ENCODE measurements around the gene CEPT1.

Gene CEPT1

DNA sequence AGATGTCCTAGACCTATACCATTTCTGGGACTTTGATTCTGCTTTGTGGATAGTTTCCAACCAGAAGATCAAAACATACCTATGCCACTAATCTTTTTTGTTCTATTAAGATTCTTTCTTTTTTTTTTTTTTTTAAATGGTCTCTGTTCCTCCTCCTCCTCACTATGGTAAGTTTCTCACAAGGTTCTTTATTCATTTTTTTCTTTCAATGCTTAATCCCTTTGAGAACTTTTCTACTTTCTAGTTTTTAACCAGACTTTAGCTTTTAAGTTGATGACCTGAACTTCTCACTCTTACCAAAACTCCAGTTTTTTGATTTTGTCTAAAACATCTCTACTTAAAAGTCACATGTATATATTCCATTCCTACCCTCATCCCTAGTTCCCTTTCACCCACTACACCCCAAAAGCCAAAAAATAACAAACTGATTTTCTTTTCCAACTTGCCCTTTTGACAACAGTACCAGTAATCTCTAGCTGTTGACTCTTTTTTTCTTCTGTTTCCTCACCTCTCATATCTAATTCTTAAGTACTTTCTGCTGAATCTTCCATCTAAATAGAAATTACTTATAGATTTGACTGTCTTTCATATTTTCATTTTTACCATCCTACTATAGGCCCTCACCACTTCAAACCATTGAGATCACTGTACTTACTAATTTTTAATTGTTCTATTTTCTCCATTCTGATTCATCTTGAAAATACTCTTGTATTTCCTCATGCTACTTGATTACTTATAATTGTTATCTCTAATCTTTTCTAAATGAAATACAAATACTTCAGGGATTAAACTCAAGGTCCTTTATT is 6.1 kb downstream of the CEPT1 start:
- DNase-seq (ENCODE audit: low read depth), result no peak

DNA sequence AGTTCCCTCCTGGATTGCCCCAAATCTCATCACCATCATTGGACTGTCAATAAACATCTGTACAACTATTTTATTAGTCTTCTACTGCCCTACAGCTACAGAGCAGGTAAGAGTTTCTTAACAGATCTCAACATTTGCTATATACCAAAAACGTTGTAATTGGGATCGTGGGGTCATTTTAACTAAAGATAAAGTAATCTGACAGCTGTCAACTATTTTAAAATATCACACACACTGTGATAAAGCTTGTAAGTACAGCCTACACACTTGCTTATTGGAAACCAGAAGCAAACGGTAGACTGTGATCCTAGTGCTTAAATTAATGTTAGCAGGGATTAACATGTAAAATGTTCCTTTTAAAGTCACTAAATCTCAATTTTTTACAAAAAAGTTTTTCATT is 7.9 kb downstream of the CEPT1 start:
- no peak for DNase-seq (ENCODE audit: low read depth)

DNA sequence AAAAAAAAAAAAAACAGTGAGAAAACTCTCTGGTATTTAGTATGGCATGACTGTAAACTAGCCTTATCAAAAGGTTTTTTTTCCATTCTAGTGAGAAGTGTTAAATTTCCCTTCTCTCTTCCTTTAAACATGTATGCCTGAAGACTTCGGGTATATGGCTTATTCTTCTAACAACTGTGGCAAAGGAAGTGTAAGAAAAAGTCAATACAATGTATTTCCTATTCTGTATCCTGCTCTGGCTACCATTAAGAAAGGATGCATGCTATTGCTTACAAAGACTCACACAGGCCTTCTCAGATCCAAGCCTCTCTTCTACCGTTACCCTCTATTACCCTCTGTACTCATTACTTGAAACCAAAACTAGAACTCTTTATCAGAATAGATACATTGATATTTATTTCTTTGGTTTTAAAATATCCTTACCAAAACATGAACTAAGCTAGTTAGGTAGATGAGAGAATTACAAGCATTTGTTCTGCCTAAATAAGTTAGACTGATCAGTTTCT is 8.4 kb downstream of the CEPT1 start:
- DNase-seq (ENCODE audit: low read depth), result no peak

DNA sequence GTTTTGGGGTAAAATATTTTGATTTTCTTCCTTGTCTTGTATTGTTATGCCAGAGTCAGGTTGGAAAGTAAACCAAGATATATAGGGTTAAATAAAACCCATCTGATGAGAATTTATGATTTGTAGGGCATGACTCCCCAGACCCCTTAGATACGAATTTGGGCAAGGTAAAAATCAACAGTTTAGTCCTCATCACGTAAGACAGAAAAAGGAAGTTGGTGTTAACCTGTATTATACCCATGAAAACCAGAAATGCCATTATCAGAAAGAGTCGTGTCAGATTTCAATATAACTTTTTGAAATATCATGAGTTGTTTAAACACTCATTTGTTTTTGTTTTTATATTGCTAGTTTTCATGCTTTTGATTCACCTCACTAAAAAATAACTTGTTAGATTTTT is 11.8 kb downstream of the CEPT1 start:
- DNase-seq (ENCODE audit: low read depth), result no peak

DNA sequence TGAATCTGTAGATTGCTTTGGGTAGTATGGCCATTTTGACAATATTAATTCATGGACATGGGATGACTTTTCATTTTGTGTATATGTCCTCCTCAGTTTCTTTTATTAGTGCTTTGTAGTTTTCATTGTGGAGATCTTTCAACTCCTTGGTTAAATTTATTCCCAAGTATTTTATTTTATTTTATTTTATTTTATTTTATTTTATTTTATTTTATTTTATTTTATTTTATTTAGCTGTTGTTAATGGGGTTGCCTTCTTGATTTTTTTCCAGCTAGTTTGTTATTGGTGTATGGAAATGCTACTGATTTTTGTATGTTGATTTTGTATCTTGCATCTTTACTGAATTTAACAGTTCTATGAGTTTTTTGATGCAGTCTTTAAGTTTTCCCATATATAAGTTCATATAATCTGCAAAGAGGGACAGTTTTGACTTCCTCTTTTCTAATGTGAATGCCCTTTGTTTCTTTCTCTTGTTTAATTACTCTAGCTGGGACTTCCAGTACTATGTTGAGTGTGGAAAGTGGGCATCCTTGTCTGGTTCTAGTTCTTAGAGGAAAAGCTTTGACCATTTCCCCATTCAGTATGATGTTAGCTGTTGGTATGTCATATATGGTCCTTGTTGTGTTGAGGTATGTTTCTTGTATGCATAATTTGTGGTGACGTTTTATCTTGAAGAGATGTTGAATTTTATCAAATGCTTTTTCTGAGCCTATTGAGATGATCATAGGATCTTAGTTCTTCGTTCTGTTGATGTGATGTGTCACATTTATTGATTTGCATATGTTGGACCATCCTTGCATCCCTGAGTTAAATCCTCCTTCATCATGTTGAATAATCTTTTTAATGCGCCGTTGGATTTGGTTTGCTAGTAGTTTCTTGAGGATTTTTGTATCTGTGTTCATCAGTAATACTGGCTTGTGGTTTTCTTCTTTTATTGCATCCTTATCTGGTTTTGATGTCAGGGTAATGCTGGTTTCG is 14.3 kb downstream of the CEPT1 start:
- DNase-seq (ENCODE audit: low read depth), result no peak

DNA sequence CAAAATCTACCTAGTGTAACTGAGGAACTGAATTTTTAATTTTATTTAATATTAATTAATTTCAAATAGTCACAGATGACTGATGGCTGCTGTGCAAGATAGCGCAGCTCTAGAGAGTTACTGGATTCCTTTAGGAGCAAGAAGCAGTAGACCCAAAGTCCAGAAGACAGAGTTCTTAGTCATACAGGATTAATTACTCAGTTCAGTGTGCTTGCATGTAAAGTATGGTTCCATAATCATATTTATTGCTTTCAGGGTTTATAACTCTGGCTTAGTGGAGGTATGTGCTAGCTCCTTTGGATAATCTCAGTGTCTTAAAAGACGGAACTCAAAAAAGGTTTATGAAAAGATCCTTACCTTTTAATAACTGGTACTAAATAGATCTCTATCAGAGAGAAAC is 17.4 kb downstream of the CEPT1 start:
- no peak for DNase-seq (ENCODE audit: low read depth)

DNA sequence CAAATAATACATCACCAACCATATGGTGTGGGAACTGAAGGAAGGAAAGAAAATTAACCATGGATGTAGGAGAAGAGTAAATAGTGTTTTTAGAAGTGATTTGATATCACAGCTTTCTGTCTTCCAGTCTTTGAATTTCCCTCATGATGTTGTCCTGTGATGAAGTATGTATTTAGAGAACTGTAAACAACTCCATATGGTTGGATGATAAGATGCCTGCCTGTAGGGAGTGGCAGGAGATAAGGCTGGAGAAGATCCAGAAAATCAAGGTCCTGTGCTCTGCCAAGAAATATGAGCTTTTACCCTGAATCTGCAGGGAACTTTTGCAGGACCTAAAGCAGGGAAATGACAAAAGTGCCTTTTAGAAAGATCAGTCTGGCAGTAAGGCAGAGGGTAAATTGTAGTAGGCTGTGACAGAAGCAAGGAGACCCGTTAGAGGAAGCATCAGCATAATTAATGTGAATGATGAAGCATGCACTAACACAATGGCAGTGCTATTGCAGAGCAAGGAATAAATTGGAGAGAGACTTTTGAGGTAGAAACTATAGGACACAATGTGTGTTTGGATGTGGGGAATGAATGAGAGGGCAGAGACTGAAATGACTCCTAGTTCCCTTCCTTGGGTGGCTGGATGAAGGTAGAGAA is 21.9 kb downstream of the CEPT1 start:
- no peak for DNase-seq (ENCODE audit: low read depth)

DNA sequence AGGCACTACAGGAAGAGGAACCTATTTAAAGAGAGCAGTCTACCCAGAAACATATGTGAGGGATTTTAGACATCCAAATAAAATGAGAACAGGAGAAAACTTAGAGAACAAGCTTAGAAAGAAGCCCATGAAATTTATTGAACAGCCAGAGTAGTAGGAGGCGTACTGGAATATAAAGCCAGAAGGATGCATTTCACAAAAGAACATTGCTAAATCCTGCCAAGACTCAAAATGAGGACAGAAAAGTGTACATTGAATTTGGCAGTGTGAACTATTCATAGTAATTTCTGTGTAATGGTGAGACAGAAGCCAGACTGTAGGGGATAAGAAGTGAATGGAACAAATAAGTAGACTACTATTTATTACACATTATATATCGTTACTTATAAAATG is 22.5 kb downstream of the CEPT1 start:
- DNase-seq (ENCODE audit: low read depth), result no peak

DNA sequence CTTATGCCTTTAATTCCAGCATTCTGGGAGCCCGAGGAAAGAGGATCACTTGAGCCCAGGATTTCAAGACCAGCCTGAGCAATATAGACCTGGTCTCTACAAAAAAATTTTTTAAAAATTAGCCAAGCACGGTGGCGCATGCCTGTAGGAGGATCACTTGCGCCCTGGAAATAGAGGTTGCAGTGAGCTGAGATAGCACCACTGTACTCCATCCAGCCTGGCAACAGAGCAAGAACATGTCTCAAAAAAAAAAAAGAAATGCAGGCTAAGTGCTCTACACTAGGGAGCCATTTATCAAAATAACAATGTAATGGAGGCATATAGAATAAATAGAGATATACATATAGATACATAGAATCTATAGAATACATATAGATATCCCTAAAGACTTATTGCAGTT is 23.3 kb downstream of the CEPT1 start:
- DNase-seq (ENCODE audit: low read depth), result no peak

DNA sequence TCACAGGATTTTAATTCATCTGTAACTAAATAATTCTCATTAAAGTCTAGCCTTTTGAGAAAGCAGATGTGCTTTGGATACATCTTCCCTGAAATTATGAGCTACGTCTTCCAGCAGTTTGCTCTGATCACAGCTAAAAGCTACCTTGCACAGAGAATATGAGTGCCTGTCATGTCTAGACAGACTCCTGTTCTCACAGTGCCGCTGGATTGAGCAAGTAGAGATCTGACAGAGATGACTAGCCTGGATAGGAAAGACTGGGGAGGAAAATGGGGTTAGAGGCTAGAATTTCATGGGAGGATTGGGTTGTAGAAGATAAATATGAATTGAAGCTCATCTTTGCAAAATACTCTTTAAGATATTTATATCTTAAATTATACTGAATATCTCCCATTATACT is 24.1 kb downstream of the CEPT1 start:
- no peak for DNase-seq (ENCODE audit: low read depth)

DNA sequence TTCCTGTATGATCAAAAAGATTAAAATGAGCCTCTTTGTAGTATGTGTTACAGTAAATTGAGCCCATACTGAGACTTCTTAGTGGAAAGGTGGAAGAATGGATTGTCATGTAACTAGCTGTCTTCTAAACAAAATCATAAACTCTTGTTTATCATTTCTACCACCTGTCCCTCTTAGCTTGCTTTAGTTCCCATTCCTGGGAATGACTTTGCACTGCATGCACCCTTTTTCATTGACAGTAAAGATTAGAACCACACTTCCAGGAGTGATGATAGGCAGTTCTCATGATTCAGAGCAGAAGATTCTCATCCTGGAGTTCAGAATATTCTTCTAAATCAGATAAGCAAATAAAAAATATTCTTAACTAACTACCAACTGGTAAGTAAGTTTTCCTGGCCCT is 32.4 kb downstream of the CEPT1 start:
- no peak for DNase-seq (ENCODE audit: low read depth)

DNA sequence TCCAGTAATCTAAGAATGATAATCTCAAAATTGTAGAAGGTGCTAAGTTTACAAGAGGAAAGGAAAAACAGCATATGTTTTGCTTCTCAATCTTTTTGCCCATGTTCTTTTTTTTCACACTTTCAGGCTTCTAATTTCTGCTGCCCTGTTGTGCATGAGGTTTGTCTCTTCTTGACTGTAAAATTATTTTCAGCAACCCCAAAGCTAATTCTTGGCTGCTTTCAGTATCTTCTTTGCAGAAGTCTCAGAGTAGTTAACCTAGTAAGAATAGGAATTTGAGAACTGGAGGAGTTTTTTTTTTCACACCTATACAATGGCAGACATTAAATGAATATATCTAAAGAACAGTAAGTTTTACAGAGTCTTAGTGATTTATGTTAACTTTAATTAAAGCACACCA is 34.0 kb downstream of the CEPT1 start:
- DNase-seq (ENCODE audit: low read depth), result no peak

DNA sequence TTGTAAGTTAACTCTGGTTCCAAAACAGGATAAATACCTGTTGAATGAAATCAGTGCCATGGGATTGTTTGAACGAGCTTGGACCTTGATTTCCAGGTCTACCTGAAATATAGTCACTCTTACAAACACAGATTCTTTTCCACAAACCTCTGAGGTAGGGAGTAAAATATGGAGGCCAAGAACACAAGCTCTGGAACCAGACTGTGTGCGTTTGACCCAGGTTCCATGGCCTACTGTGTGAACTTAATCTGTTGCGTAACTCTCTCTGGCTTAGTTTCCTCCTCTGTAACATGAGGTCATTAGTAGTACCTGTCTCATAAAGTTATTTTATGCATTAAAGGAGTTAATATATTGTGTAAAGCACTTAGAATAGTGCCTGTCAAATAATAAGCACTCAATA is 35.3 kb downstream of the CEPT1 start:
- DNase-seq (ENCODE audit: low read depth), result no peak

DNA sequence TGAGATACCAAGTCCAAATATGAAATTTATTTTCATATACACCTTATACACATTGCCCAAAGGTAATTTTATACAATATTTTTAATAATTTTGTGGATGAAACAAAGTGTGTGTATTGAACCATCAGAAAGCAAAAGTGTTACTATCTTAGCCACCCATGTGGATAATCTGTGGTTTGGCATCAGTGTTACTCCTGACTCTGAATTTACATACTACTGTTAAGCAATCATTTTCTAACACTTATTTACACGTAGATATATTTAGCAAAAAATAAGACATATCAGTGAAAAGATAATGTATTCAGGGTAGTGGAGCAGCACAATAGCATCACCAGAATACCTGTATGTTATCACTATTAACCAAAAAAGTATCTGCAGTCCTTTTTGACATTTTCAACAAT is 36.7 kb downstream of the CEPT1 start:
- DNase-seq (ENCODE audit: low read depth), result no peak

DNA sequence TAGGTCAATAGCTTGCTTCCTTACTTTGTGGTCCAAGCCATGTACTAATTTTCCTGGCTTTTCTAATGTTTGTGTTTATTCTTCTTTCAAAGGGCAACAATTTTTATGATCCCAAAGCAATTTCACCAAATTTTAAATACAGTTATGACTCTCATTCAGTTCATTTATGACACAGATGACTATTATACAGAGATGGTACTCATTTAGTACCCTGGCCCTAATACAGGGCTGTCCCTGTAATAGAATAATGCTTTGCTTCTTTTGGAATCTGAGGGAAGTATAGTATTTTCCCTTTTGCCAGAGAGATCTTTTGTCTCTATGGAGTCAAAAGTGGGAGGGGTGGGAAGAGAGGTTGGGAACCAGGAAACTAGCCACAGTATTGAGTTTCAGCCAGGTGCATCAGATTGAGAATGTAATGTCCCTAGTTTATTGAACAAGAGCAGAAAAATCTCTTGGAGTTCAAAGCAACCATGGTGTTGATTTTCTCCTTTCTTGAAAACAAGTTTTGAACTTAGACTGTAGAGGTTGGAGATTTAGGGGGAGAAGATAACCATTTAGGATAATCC is 40.0 kb downstream of the CEPT1 start:
- no peak for DNase-seq (ENCODE audit: low read depth)

DNA sequence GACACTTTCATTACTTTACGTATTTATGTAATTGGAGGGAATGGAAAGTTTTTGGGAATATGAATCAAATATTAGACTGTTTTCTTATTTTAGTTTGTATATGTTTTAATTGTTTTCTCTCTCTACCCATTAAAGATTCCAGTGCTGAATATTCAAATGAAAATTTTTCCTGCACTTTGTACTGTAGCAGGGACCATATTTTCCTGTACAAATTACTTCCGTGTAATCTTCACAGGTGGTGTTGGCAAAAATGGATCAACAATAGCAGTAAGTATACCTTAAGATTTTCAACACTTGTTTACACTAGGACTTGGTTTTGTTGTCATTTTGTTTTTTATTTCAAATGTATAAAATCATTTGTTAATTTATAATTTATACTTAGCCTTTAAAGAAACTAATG is 42.0 kb downstream of the CEPT1 start:
- DNase-seq (ENCODE audit: low read depth), result no peak

DNA sequence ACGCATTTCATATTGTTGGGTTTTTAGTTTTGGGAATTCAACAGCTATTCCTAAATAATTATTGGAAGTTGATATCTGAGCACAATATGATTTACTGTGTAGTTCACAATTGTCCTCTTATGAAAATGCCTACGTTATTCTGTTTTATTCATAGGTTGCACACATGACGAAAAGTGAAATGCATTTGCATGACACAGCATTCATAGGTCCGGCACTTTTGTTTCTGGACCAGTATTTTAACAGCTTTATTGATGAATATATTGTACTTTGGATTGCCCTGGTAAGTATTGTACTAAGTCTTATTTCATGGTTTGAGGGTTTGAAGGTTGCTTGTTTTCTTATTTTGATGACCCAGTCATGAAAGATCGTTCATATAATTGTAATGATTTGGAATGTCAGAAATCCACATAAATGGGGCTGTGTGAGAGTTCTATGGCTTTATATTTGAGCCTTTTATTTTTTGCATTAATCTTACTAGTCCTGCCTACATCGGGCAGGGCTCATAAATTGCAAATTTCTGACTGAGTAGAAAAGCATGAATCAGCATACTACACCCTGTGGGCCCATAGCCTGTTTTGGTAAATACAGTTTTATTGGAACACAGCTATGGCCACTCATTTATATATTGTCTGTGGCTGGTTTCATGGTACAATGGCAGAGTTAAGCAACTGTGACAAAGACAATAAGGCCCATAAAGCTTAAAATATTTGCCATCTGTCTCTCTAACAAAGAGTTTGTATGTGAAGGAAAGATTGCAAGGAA is 43.5 kb downstream of the CEPT1 start:
- no peak for DNase-seq (ENCODE audit: low read depth)

DNA sequence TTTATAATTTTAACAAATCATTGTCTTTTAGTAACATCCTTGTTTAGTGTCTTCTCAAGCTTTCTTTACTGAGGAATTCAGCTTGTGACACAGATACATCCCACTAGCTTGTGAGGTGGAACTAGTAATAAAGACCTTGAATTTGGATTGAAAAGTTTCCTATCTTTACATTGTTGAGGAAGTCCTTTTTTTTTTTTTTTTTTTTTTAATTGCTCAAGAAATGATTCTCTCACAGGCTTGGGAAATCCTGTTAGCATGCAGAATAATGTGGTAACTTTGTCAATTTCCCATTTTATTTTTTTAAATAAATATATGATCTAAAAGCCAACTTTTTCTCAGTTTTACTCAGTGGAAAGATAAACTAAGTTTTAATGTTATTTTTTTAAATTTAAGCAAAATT is 44.6 kb downstream of the CEPT1 start:
- DNase-seq (ENCODE audit: low read depth), result no peak

DNA sequence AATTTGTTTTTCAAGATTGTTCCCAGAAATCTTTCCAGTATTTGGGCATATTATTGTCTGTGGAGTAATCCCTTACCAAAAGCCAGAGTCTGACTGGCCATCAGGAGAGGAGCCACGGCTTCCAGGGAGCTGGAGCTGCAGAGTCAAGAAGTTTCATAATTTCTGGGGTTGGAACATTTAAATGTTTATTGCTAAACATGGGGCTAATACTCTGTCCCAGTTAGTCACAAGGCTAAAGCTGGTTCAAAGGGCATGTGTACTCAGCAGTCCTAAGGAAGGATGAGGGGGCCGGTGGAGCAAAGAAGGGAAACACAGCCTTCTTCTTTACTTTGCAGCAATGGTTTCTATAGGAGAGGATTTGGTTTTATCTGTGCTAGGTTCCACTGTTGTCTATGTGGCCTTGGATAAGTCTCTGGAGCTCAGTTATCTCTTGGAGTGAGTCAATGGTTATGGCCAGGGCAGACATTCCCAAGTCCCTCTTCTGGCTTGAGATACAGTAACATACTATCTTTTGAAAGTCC is 51.0 kb downstream of the CEPT1 start:
- DNase-seq (ENCODE audit: low read depth), result peak; percentile 51

DNA sequence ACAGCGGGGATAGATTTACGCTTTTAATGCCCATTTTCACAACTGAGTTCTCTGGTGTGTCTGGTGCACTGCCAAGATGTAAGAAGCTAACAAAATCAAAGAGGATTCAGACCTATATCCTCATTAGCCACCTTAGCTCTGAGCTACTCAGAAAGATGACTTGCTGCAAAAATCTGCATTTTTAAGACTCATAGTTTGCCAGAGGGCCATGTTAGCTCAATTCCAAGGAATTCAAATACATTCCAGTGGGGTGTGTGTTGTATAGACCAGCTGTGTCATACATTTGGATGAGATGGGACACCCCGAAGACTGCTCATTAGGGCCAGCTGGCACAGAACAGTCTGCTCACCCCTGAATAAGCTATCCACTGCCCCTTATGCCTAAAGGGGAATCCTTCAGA is 51.5 kb downstream of the CEPT1 start:
- peak; percentile 85 for DNase-seq (ENCODE audit: low read depth)

DNA sequence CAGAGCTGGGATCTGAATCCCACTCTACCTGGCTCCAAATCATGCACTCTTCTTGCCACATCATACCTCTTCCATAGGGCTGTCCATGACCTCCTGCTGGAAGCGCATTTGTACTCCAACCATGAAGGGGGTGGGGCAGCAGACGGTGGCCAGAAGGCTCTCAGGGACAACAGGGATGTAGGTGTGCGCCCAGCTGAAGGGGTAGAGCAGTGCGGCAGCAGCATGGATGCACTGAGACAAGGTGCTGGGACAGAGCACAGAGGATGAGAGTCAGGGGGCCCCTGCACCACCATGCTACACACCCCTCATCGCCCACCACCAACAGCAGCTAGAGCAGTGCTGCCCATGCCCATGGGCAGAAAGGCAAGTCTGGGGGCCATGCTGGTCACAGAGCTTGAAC is 52.1 kb downstream of the CEPT1 start:
- no peak for DNase-seq (ENCODE audit: low read depth)
